ENCODE data around the gene ATP5MK.

Gene ATP5MK

DNA sequence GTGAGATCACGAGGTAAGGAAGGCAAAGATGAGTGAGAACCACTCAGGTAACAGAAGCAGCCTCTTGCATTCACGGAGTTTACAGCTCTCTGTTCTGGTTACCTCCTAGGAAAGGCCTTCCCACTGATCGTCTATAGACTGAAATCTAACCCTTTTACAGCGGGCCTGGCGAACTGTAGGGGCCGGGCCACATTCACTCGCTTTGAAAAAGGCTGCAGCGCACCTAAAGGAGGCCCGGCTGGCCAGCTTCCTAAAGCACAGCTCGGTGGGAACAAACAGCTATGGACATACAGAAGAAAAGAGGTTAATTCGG, 565 bp downstream of the ATP5MK start:
- Histone ChIP-seq H3K27me3 (ENCODE audit: low read length) (no peaks in the 10 kb centered on the region), H3K79me2 (ENCODE audit: insufficient read depth, low read length) (peaks cover 56% of the 10 kb centered on the region), H3K9me2 (replicated peaks; ENCODE audit: insufficient read depth, low read length) (no peaks in the 10 kb centered on the region), H2AFZ (ENCODE audit: low read depth, low read length, severe bottlenecking) (peak overlapping the region; percentile 15), H3K9me3 (ENCODE audit: insufficient read depth, low read length) (no peaks in the 10 kb centered on the region), H3F3A (ENCODE audit: insufficient read depth) (peaks cover 4% of the 10 kb centered on the region; the same call in 1 of the 2 replicates), H3K36me3 (ENCODE audit: low read length) (peaks cover 9% of the 10 kb centered on the region; the same call in 1 of the 2 replicates), H3K27ac (ENCODE audit: low read depth, low read length) (peak overlapping the region; percentile 17; the same call in 1 of the 2 replicates), H4K20me1 (ENCODE audit: low read depth, low read length) (no peaks in the 10 kb centered on the region), H3K4me2 (ENCODE audit: low read depth, low read length, poor library complexity, severe bottlenecking) (peak overlapping the region; percentile 92), H3K4me3 (ENCODE audit: insufficient read depth, low read length, poor library complexity, severe bottlenecking) (peak overlapping the region; percentile 64), H3K9ac (ENCODE audit: low read length) (peak overlapping the region; percentile 77)
- TF ChIP-seq, protein P1, sequence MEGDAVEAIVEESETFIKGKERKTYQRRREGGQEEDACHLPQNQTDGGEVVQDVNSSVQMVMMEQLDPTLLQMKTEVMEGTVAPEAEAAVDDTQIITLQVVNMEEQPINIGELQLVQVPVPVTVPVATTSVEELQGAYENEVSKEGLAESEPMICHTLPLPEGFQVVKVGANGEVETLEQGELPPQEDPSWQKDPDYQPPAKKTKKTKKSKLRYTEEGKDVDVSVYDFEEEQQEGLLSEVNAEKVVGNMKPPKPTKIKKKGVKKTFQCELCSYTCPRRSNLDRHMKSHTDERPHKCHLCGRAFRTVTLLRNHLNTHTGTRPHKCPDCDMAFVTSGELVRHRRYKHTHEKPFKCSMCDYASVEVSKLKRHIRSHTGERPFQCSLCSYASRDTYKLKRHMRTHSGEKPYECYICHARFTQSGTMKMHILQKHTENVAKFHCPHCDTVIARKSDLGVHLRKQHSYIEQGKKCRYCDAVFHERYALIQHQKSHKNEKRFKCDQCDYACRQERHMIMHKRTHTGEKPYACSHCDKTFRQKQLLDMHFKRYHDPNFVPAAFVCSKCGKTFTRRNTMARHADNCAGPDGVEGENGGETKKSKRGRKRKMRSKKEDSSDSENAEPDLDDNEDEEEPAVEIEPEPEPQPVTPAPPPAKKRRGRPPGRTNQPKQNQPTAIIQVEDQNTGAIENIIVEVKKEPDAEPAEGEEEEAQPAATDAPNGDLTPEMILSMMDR (IDR thresholded peaks at IDR 0.05; ENCODE audit: insufficient read depth, low read length, poor library complexity, severe bottlenecking), result no peak
- TF ChIP-seq EZH2phosphoT487 (conservative IDR thresholded peaks at IDR 0.05; ENCODE audit: low read length), result no peak

DNA sequence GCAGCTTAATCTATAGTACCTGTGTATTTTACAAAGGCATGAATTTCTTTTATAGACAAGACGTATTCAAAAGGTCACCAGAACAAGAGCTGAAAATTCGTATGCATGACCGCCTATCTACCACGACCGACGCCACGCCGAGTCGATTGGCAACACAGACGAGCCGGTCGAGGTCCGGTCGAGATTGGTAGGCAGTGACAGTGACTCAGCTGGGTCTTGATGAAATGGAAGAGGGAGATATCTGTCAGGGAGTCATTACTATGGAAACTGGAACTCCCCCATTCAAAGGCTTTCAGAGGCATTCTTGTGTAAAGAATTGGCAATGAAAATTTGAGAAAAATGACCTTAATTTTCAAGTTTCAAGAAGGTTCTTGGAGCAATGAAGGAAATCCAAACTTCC, 2.1 kb downstream of the ATP5MK start:
- peaks cover 4% of the 10 kb centered on the region; the same call in 1 of the 2 replicates for H3K36me3 ChIP-seq (ENCODE audit: low read length)
- no peaks in the 10 kb centered on the region for H3K9me3 ChIP-seq (ENCODE audit: insufficient read depth, low read length)
- H4K20me1 ChIP-seq (ENCODE audit: low read depth, low read length), result no peaks in the 10 kb centered on the region
- H3K9me2 ChIP-seq (replicated peaks; ENCODE audit: insufficient read depth, low read length), result no peaks in the 10 kb centered on the region
- peaks cover 56% of the 10 kb centered on the region for H3K79me2 ChIP-seq (ENCODE audit: insufficient read depth, low read length)
- peaks cover 4% of the 10 kb centered on the region; the same call in 1 of the 2 replicates for H3F3A ChIP-seq (ENCODE audit: insufficient read depth)
- no peak overlapping the region for H3K9ac ChIP-seq (ENCODE audit: low read length)
- H2AFZ ChIP-seq (ENCODE audit: low read depth, low read length, severe bottlenecking), result no peak overlapping the region
- no peaks in the 10 kb centered on the region for H3K27me3 ChIP-seq (ENCODE audit: low read length)
- no peak for TF ChIP-seq EZH2phosphoT487 (conservative IDR thresholded peaks at IDR 0.05; ENCODE audit: low read length)
- TF ChIP-seq, protein P1 (IDR thresholded peaks at IDR 0.05; ENCODE audit: insufficient read depth, low read length, poor library complexity, severe bottlenecking), result no peak
- H3K4me2 ChIP-seq (ENCODE audit: low read depth, low read length, poor library complexity, severe bottlenecking), result peak overlapping the region; percentile 92
- no peak overlapping the region for H3K4me3 ChIP-seq (ENCODE audit: insufficient read depth, low read length, poor library complexity, severe bottlenecking)
- H3K27ac ChIP-seq (ENCODE audit: low read depth, low read length), result no peak overlapping the region

DNA sequence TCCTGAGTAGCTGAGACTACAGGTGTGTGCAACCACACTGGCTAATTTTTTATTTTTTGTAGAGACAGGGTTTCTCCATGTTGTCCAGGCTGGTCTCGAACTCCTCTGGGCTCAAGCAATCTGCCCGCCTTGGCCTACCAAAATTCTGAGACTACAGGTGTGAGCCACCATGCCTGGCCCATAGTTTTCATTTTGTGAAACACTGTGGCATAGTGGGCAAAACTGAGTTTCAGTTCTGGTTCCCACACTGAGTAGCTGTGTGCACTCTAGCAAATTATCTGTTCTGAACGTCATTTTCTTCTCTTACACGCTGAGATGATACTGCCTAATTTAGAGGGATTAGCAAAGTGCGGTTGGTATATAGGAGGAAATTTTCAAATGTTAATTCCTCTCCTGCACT, 13.5 kb downstream of the ATP5MK start:
- Histone ChIP-seq H3K79me2 (ENCODE audit: insufficient read depth, low read length) (no peaks in the 10 kb centered on the region), H3F3A (ENCODE audit: insufficient read depth) (0 out of 2 replicates have a peak, but pooled peaks cover 10% of the 10 kb centered on the region), H3K9me3 (ENCODE audit: insufficient read depth, low read length) (no peaks in the 10 kb centered on the region), H3K36me3 (ENCODE audit: low read length) (peaks cover 12% of the 10 kb centered on the region), H3K4me2 (ENCODE audit: low read depth, low read length, poor library complexity, severe bottlenecking) (no peak overlapping the region), H3K4me3 (ENCODE audit: insufficient read depth, low read length, poor library complexity, severe bottlenecking) (no peak overlapping the region), H3K9ac (ENCODE audit: low read length) (no peak overlapping the region), H3K9me2 (replicated peaks; ENCODE audit: insufficient read depth, low read length) (no peaks in the 10 kb centered on the region), H3K27me3 (ENCODE audit: low read length) (no peaks in the 10 kb centered on the region), H2AFZ (ENCODE audit: low read depth, low read length, severe bottlenecking) (no peak overlapping the region), H4K20me1 (ENCODE audit: low read depth, low read length) (no peaks in the 10 kb centered on the region), H3K27ac (ENCODE audit: low read depth, low read length) (no peak overlapping the region)
- no peak for TF ChIP-seq EZH2phosphoT487 (conservative IDR thresholded peaks at IDR 0.05; ENCODE audit: low read length)
- TF ChIP-seq, protein P1 (IDR thresholded peaks at IDR 0.05; ENCODE audit: insufficient read depth, low read length, poor library complexity, severe bottlenecking), result no peak

All from SU-DHL-6 (cell line).